DMS 273 treated with DMSO at 0.1 percent for 48 hours (cell line): Measurements from ENCODE around the gene MAPK1.
"Not testable (repeated sequence)": the region's sequence is repeated elsewhere in the genome, so short reads cannot be mapped to it uniquely, and the experiment has no call there.

Experiments used
- DNase-seq: peaks from one replicate; lab custom pipeline; 2025; lab: John Stamatoyannopoulos, UW

MAPK1 gene

GRCh38 chr22:21754523-21754922, 112.9 kb downstream of the MAPK1 start:
- DNase-seq, result peak; percentile 34

GRCh38 chr22:21753374-21754111, 113.9 kb downstream of the MAPK1 start:
- no peak for DNase-seq

GRCh38 chr22:21752276-21752675, 115.2 kb downstream of the MAPK1 start:
- no peak for DNase-seq

DNA sequence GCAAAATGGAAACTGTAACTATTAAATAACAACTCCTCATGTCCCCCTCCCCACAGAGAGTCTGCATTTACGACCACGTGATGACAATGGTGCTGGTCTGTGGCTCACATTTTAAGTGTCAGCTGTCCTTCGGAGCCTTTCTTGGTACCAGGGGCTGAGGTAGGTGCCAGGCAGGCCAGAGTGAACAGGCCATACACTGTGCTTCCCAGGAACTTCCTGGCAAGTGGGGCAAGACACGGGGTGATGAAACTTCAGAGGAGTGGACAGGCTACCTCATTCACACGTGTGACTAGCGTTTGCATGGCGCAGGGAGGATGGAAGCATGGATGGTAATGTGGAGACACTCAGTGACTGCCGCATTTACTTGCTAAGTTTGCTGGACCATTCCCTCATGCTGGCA, 121.5 kb downstream of the MAPK1 start:
- DNase-seq, result no peak

DNA sequence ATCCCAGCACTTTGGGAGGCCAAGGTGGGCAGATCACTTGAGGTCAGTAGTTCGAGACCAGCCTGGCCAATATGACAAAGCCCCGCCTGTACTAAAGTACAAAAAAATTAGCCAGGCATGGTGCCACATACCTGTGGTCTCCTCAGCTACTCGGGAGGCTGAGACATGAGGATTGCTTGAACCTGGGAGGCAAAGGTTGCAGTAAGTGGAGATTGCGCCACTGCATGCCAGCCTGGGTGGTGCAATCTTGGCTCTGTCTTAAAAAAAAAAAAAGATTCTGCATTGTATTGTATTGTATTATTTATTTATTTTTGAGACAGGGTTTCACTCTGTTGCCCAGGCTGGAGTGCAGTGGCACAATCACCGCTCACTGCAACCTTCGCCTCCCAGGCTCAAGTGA, 122.5 kb downstream of the MAPK1 start:
- DNase-seq, result not testable (repeated sequence)

DNA sequence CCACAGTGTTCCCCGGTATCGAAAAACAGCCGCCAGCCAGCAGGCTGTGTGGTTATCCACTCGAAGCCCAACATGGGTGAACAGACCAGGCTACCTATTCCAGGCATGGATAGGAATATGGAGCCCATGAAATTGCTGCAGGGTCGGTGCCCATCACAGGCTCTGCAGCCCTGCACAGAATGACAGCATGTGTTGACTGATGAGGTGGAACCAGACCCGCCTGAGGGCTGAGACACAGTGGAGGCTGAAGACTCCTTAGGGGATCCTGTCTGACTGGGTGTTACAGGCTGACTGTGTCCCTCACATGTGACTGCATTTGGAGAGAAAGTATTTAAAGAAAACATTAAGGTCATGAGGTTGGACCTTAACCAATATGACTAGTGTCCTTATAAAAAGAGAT, 125.7 kb downstream of the MAPK1 start:
- DNase-seq, result no peak

DNA sequence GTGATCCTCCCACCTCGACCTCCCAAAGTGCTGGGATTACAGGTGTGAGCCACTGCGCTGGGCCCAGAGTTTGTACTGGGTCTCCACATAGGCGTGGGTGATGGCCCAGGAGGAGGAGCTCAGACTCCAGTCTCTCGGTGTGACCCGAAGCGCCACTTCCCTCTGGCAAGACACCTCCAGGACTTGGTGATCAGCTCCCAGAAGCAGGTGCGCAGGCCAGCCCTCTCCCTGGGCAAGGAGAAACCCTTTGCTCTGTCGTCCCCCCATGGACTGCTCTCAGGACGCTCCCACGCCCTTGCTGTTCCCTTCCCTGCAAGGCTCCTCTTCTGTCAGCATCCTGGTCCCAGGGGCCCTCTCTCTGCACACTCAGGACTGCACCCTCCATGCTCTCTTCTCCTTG, 126.4 kb downstream of the MAPK1 start:
- no peak for DNase-seq

GRCh38 chr22:21739828-21740377, 127.5 kb downstream of the MAPK1 start:
- no peak for DNase-seq

GRCh38 chr22:21738966-21739365, 128.5 kb downstream of the MAPK1 start:
- no peak for DNase-seq

DNA sequence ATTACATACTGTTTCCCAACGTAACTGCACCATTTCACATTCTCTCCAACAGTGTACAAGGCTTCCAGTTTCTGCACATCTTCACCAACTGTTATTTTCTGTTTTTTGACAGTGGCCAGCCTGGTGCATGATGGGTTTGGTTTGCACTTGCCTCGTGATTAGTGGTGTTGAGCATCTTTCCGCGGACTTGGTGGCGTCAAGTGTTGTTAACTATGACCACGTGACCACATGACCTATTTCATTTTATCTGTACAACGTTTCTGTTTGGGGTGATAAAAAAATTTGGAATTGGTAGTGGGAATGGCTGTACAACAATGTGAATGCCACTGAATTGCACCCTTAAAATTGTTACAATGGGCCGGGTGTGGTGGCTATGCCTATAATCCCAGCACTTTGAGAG, 129.4 kb downstream of the MAPK1 start:
- no peak for DNase-seq

DNA sequence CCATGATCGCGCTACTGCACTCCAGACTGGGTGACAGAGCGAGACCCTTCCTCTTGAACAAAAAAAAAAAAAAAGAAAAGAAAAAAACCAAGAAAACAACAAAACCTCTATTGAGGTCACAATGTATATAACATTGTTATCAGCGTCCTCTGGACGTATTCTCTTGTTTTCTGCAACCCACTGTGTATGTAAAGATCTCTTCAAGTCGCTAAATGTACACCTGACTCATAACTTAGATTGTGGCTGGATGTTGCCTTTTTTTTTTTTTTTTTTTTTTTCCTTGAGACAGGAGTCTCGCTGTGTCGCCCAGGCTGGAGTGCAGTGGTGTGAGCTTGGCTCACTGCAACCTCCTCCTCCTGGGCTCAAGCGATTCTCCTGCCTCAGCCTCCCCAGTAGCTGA, 130.5 kb downstream of the MAPK1 start:
- no peak for DNase-seq

- DNase-seq, result no peak
These were observed 131.3 kb downstream of the MAPK1 start for GRCh38 chr22:21736084-21736642.

- DNase-seq, result peak; percentile 55
These were observed 132.0 kb downstream of the MAPK1 start, which contains the start of gene YPEL1 for GRCh38 chr22:21735200-21736083. Gene YPEL1, minus strand, starts transcription at chr22:21735794. Its CDS starts 25,050 bp downstream, at chr22:21710744.

- DNase-seq, result no peak
These were observed 132.8 kb downstream of the MAPK1 start for GRCh38 chr22:21734540-21735199.

DNA sequence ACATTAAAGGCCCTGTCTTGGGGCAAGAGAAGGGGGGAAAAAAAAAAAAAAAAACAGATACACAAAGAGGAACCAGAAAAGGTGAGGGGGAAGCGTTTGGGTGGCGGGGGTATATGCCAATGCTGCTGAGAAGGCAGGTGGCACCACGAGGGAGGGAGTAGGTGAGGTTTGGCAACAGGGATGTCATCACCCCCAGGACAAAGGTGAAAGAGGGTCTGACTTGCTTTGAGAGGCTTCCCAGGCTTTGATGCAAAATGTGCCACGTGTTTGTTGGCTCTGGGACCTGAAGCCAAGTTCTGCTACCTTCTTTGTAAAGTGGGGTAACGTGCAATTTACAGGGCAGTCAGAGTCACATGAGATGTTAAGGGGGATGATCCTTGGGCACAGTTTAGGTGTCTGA, 135.9 kb downstream of the MAPK1 start:
- no peak for DNase-seq

DNA sequence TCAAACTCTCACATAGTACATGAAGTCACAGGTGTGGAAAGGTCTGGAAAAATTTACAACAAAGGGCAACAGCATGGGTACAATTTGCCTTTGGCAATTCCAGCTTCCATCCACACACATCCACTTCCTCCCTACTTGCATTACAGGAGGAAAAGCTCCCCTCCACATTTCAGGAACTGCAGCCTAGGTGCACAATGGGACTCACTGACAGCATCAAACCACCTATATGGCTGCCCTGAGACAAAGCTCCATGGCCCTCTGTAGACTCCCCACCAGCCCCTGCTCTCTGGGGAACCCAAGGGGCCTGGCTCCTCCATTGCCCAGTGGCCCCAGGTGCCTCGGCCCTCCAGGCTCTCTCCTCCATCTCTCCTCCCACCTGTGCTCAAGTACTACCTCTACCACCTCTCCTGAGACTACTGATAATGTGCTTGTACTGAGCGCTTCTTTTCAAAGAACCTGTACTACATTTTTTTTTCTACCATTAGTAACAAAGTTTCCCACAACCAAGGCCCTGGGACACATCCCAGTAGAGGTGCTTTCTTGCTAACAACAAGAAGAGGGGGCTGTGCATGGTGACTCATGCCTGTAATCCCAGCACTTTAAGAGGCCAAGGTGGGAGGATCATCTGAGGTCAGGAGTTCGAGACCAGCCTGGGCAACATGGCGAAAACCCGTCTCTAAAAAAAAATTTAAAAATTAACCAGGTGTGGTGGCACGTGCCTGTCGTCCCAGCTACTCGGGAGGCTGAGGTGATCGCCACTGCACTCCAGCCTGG, 136.7 kb downstream of the MAPK1 start:
- no peak for DNase-seq

- not testable (repeated sequence) for DNase-seq
These were observed 138.3 kb downstream of the MAPK1 start for GRCh38 chr22:21729184-21729583.

DNA sequence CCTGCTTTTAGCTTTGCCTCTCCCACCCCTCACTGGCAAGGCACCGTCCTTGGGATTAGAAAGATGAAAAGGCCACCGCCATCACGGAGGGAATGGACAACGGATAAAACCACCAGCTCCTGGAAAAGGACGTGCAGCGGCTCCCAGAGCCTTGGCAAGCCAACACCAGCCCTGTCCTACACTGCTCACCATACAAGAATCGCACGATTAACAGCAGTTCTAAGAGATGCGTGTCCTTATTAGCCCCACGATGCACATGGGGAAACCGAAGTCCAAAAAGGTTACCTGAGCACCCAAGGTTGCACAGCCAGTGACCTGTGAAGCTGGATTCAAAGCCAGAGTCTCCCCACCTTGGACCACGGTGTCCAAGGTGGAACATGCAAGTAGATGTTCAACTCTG, 139.2 kb downstream of the MAPK1 start:
- no peak for DNase-seq

- no peak for DNase-seq
These were observed 139.7 kb downstream of the MAPK1 start for GRCh38 chr22:21727768-21728167.

- DNase-seq, result no peak
These were observed 140.3 kb downstream of the MAPK1 start for GRCh38 chr22:21727159-21727558.

- DNase-seq, result no peak
These were observed 140.8 kb downstream of the MAPK1 start for GRCh38 chr22:21726650-21727049.
